PC-3 (cell line): ENCODE measurements around the gene PIGU. TPM values are rescaled to one million over a fixed set of nuclear protein-coding genes. Genes with fewer than 3 reads are reported as not detected.

ENCODE experiments used
- ATAC-seq: fragments of 200-7000 bp; cut with Tn5 transposase; 2 replicates; pipeline ENCODE4 v1.9.1; 2020; ENCODE audit warnings: mild to moderate bottlenecking, moderate library complexity
- BruUV-seq: library from RNA; stranded (reverse); fragments of 400-500 nt; replicated peaks from 2 replicates; lab custom pipeline; 2021; lab: Mats Ljungman, UMichigan
- CTCF ChIA-PET: fragments of 300-600 bp; sonication (Branson Sonifier 250); formaldehyde crosslinking; loops from one replicate; lab custom pipeline; 2022; ENCODE audit warnings: antibody characterized with exemption; lab: Charles Lee
- POLR2A ChIA-PET: fragments of 300-600 bp; sonication (Branson Sonifier 250); formaldehyde crosslinking; loops from one replicate; lab custom pipeline; 2022; ENCODE audit warnings: antibody characterized with exemption; ENCODE audit not compliant: unreplicated experiment; lab: Charles Lee
- DNase-seq: peaks from one replicate; pipeline ENCODE4 v3.0.0-alpha.2; 2015
- H2AFZ ChIP-seq: fragments of 300-600 bp; sonication (generic); 2 replicates; pipeline ENCODE4 v1.6.0; 2016; ENCODE audit warnings: antibody characterized with exemption, low read length
- H3F3A ChIP-seq: fragments of 300-600 bp; sonication (generic); one replicate; pipeline ENCODE4 v1.6.0; 2017; ENCODE audit warnings: antibody characterized with exemption, low read length, control low read depth, mild to moderate bottlenecking; ENCODE audit not compliant: unreplicated experiment
- H3K27ac ChIP-seq: fragments of 300-600 bp; sonication (generic); 2 replicates; pipeline ENCODE4 v1.5.1; 2016; ENCODE audit warnings: mild to moderate bottlenecking, low read length
- H3K27me3 ChIP-seq: fragments of 300-600 bp; sonication (generic); 2 replicates; pipeline ENCODE4 v1.6.1; 2016; ENCODE audit warnings: low read length, mixed read lengths
- H3K36me3 ChIP-seq: fragments of 300-600 bp; sonication (generic); 2 replicates; pipeline ENCODE4 v1.6.1; 2016; ENCODE audit warnings: low read depth, mixed run types, low read length, mixed read lengths
- H3K4me1 ChIP-seq: fragments of 300-600 bp; sonication (generic); 2 replicates; pipeline ENCODE4 v1.5.1; 2016; ENCODE audit warnings: low read length; ENCODE audit not compliant: insufficient read depth
- H3K4me2 ChIP-seq: fragments of 300-600 bp; sonication (generic); 2 replicates; pipeline ENCODE4 v1.6.0; 2016; ENCODE audit warnings: low read length
- H3K4me3 ChIP-seq: fragments of 300-600 bp; sonication (generic); 2 replicates; pipeline ENCODE4 v1.5.1; 2016; ENCODE audit warnings: mild to moderate bottlenecking, low read length, mixed read lengths
- H3K79me2 ChIP-seq: fragments of 300-600 bp; sonication (generic); 2 replicates; pipeline ENCODE4 v1.6.1; 2017; ENCODE audit warnings: low read length, mixed read lengths
- H3K9ac ChIP-seq: fragments of 300-600 bp; sonication (generic); 2 replicates; pipeline ENCODE4 v1.6.0; 2016; ENCODE audit warnings: mild to moderate bottlenecking, low read length
- H3K9me2 ChIP-seq: fragments of 300-600 bp; sonication (generic); replicated peaks from 2 replicates; pipeline ENCODE4 v1.6.1; 2016; ENCODE audit warnings: mixed run types, low read length, mixed read lengths
- H3K9me3 ChIP-seq: fragments of 300-600 bp; sonication (generic); 2 replicates; pipeline ENCODE4 v1.6.1; 2016; ENCODE audit warnings: low read length, mixed read lengths
- H4K20me1 ChIP-seq: fragments of 300-600 bp; sonication (generic); 2 replicates; pipeline ENCODE4 v1.6.1; 2016; ENCODE audit warnings: low read length, mixed read lengths
- EZH2 ChIP-seq: fragments of 300-600 bp; sonication (generic); IDR thresholded peaks from one replicate; pipeline ENCODE4 v1.6.1; 2017; ENCODE audit warnings: antibody characterized with exemption, mild to moderate bottlenecking, low read length; ENCODE audit not compliant: unreplicated experiment
- EZH2phosphoT487 ChIP-seq: fragments of 300-600 bp; sonication (generic); IDR thresholded peaks from 2 replicates; pipeline ENCODE4 v1.6.1; 2018; ENCODE audit warnings: mild to moderate bottlenecking, antibody characterized with exemption, low read length, borderline replicate concordance
- intact Hi-C: fragments of 100-400 bp; cut with micrococcal nuclease; formaldehyde crosslinking; loops from 2 replicates; pipeline ENCODE4 v1.9.0; 2023
- total RNA-seq: library from RNA; depleted of rRNA; stranded (reverse); fragments of >200 nt; gene quantifications from 2 replicates; pipeline ENCODE4 v1.2.3, GENCODE V29; 2014; rRNA removed
- TF ChIP-seq, protein P1 (sequence below): fragments of 300-600 bp; sonication (generic); conservative IDR thresholded peaks from 2 replicates; pipeline ENCODE4 v1.5.1; 2017; ENCODE audit warnings: antibody characterized with exemption, low read depth, mild to moderate bottlenecking, low read length

Gene PIGU
- total RNA-seq, 1 experiment from 2014 or later, result 24.5 TPM

DNA sequence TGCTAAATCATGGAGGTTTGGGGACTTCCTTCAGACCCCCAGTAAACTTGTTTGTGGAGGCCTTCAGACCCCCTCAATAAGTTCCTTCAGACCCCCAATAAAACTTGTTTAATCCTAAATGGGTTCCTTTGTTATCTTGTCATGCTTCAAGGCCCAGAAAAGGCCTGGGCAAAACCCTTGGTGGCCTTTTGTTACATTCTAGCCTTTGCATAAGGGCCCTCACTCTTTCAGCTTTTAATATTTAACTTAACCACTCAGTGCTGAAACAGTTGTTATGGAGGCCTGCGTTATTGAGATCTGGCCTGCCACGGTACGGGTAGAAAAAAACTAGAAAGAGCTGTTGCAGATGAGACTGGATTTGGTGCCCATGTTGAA lies 165.0 kb downstream of the PIGU start:
- Histone ChIP-seq H3K36me3 (peaks cover 20% of the 10 kb centered on the region), H2AFZ (no peak overlapping the region), H3K27me3 (no peaks in the 10 kb centered on the region), H3K4me1 (peaks cover 16% of the 10 kb centered on the region), H3K9me3 (no peaks in the 10 kb centered on the region), H3K4me3 (no peak overlapping the region), H4K20me1 (no peaks in the 10 kb centered on the region), H3K9me2 (no peaks in the 10 kb centered on the region), H3K27ac (no peak overlapping the region), H3K79me2 (peaks cover 4% of the 10 kb centered on the region), H3K9ac (no peak overlapping the region), H3K4me2 (no peak overlapping the region), H3F3A (no peaks in the 10 kb centered on the region)
- DNase-seq (no peak), ATAC-seq (no peak)
- CTCF ChIA-PET, result no interaction called here
- POLR2A ChIA-PET, result interaction anchor here (0.5 kb wide), 1 partner anchor 13 kb away, joined by 5 read pairs; no protein-coding TSS in a partner anchor
- intact Hi-C loops, result no loop called here
- TF ChIP-seq EZH2phosphoT487 (no peak), EZH2 (no peak)
- TF ChIP-seq, protein P1, sequence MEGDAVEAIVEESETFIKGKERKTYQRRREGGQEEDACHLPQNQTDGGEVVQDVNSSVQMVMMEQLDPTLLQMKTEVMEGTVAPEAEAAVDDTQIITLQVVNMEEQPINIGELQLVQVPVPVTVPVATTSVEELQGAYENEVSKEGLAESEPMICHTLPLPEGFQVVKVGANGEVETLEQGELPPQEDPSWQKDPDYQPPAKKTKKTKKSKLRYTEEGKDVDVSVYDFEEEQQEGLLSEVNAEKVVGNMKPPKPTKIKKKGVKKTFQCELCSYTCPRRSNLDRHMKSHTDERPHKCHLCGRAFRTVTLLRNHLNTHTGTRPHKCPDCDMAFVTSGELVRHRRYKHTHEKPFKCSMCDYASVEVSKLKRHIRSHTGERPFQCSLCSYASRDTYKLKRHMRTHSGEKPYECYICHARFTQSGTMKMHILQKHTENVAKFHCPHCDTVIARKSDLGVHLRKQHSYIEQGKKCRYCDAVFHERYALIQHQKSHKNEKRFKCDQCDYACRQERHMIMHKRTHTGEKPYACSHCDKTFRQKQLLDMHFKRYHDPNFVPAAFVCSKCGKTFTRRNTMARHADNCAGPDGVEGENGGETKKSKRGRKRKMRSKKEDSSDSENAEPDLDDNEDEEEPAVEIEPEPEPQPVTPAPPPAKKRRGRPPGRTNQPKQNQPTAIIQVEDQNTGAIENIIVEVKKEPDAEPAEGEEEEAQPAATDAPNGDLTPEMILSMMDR, result no peak
- no TSS peak for BruUV-seq

DNA sequence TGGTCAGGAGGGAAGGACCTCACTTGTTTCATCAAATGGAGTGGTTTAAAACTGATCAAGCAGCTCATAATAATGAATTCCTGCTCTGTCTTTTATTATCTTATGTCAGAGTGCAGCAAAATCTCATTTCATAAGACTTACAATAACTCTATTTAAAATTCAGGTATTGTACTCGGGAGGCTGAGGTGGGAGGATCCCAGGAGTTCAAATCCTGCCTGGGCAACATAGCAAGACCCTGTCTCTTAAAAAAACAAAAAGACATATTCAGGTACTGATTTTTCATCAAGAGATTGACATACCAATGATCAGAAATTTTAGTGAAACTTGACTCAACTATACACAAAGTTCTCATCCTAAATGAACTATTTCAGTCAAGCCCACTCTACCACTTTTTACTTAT lies 166.3 kb downstream of the PIGU start:
- Histone ChIP-seq H2AFZ (no peak overlapping the region), H3K27ac (no peak overlapping the region), H3F3A (no peaks in the 10 kb centered on the region), H3K4me1 (peaks cover 16% of the 10 kb centered on the region), H3K36me3 (peaks cover 28% of the 10 kb centered on the region), H3K79me2 (no peaks in the 10 kb centered on the region), H3K9ac (no peak overlapping the region), H3K4me2 (no peak overlapping the region), H3K27me3 (no peaks in the 10 kb centered on the region), H3K9me3 (no peaks in the 10 kb centered on the region), H3K9me2 (no peaks in the 10 kb centered on the region), H4K20me1 (no peaks in the 10 kb centered on the region), H3K4me3 (no peak overlapping the region)
- TF ChIP-seq EZH2phosphoT487, result no peak
- no peak for TF ChIP-seq EZH2
- TF ChIP-seq, protein P1, result no peak
- intact Hi-C loops, result no loop called here
- ChIA-PET POLR2A (no interaction called here), CTCF (no interaction called here)
- DNase-seq (no peak), ATAC-seq (no peak)
- BruUV-seq, result no TSS peak

Other genes starting within 250 kb of the PIGU start
- 153 and 177 TPM in 2 replicates for gene DYNLRB1, start 160.7 kb downstream of the PIGU start, total RNA-seq
- 0.22 and 2.7 TPM in 2 replicates for gene MAP1LC3A, start 118.4 kb downstream of the PIGU start, total RNA-seq
- 2.1 and 3.3 TPM in 2 replicates for gene TP53INP2, start 27.3 kb upstream of the PIGU start, total RNA-seq
- 9.8 and 10.2 TPM in 2 replicates for gene NCOA6, start 148.6 kb upstream of the PIGU start, total RNA-seq
- gene GGT7, start 195.8 kb upstream of the PIGU start, total RNA-seq, result 1.5 and 3.2 TPM in 2 replicates
- 78.9 and 125 TPM in 2 replicates for gene ACSS2, start 199.5 kb upstream of the PIGU start, total RNA-seq